GM12878 (cell line): ENCODE measurements around the gene EXOC4. TPM values are rescaled to one million over a fixed set of nuclear protein-coding genes. Genes with fewer than 3 reads are reported as not detected.

Source experiments
- ATAC-seq: fragments of 200-7000 bp; cut with Tn5 transposase; 3 replicates; pipeline ENCODE4 v1.9.1; 2020; ENCODE audit warnings: mild to moderate bottlenecking, moderate library complexity
- BruUV-seq: library from RNA; stranded (reverse); fragments of 400-500 nt; replicated peaks from 2 replicates; lab custom pipeline; 2021; lab: Mats Ljungman, UMichigan
- CTCF ChIA-PET: fragments of 300-600 bp; sonication (Branson Sonifier 250); formaldehyde crosslinking; extraction: SDS; loops from one replicate; lab custom pipeline; 2021; ENCODE audit warnings: inconsistent platforms; lab: Yijun Ruan, JAX
- POLR2A ChIA-PET: fragments of 350-600 bp; formaldehyde crosslinking; extraction: SDS; loops from one replicate; lab custom pipeline; 2021; ENCODE audit warnings: inconsistent platforms; lab: Charles Lee
- RAD21 ChIA-PET: fragments of 300-600 bp; sonication (Branson Sonifier 250); formaldehyde crosslinking; loops from one replicate; lab custom pipeline; 2023; ENCODE audit warnings: antibody characterized with exemption; ENCODE audit not compliant: unreplicated experiment; lab: Charles Lee
- SMC1A ChIA-PET: fragments of 300-600 bp; sonication (Branson Sonifier 250); formaldehyde crosslinking; loops from one replicate; lab custom pipeline; 2023; ENCODE audit not compliant: unreplicated experiment, uncharacterized antibody; lab: Charles Lee
- DNase-seq: peaks from one replicate; pipeline ENCODE4 v3.0.0-alpha.2; 2011; ENCODE audit warnings: low read depth, low spot score
- FAIRE-seq: peaks from 3 replicates; lab custom pipeline; 2011; peaks lifted over from hg19 to GRCh38; lab: Jason Lieb, UNC
- H2AFZ ChIP-seq: 2 replicates; pipeline ENCODE4 v1.6.0; 2011; ENCODE audit warnings: low read depth, low read length, control low read depth; ENCODE audit not compliant: control insufficient read depth
- H3K27ac ChIP-seq: 2 replicates; pipeline ENCODE4 v1.5.1; 2011; ENCODE audit warnings: control low read depth; ENCODE audit not compliant: control insufficient read depth, insufficient read depth
- H3K27me3 ChIP-seq, 2 experiments: replicated peaks in 1 of 2; 2 replicates each; pipeline versions ENCODE4 v1.6.0 to v1.6.1; 2011; ENCODE audit warnings: low read length in 1 of 2; ENCODE audit not compliant: control insufficient read depth in 2 of 2, insufficient read depth in 2 of 2
- H3K36me3 ChIP-seq, 2 experiments: 2 replicates each; pipeline ENCODE4 v1.5.1; 2011; ENCODE audit warnings: low read length in 1 of 2; ENCODE audit not compliant: control insufficient read depth in 2 of 2, insufficient read depth in 2 of 2
- H3K4me1 ChIP-seq: 2 replicates; pipeline ENCODE4 v1.6.1; 2011; ENCODE audit warnings: mild to moderate bottlenecking, low read length, moderate library complexity, mixed read lengths; ENCODE audit not compliant: control insufficient read depth, insufficient read depth
- H3K4me2 ChIP-seq: 2 replicates; pipeline ENCODE4 v1.6.0; 2011; ENCODE audit warnings: control low read depth; ENCODE audit not compliant: control insufficient read depth, insufficient read depth
- H3K4me3 ChIP-seq: fragments of 200-600 bp; sonication (generic); 2 replicates; pipeline ENCODE4 v1.5.1; 2016
- H3K79me2 ChIP-seq: 2 replicates; pipeline ENCODE4 v1.6.0; 2011; ENCODE audit warnings: low read length; ENCODE audit not compliant: control insufficient read depth, insufficient read depth
- H3K9ac ChIP-seq: 2 replicates; pipeline ENCODE4 v1.8.0; 2011; ENCODE audit warnings: low read length, control low read depth, mixed read lengths; ENCODE audit not compliant: control insufficient read depth, insufficient read depth
- H3K9me3 ChIP-seq: replicated peaks from 3 replicates; pipeline ENCODE4 v1.5.1; 2011; ENCODE audit warnings: mild to moderate bottlenecking, low read length; ENCODE audit not compliant: control insufficient read depth, insufficient read depth
- H4K20me1 ChIP-seq: 2 replicates; pipeline ENCODE4 v1.6.0; 2011; ENCODE audit not compliant: control insufficient read depth, insufficient read depth
- BACH1 ChIP-seq: fragments of 450-650 bp; IDR thresholded peaks from 2 replicates; pipeline ENCODE4 v1.6.1; 2017; ENCODE audit warnings: mild to moderate bottlenecking, borderline replicate concordance
- BCL11A ChIP-seq: IDR thresholded peaks from 2 replicates; pipeline ENCODE4 v1.6.1; 2011; ENCODE audit warnings: low read depth, low read length
- CHD2 ChIP-seq: IDR thresholded peaks from 2 replicates; pipeline ENCODE4 v1.6.1; 2011; ENCODE audit warnings: low read depth, low read length, improper control_type of control experiment, borderline replicate concordance
- KLF5 ChIP-seq: fragments of 450-650 bp; IDR thresholded peaks from 2 replicates; pipeline ENCODE4 v1.6.1; 2014; ENCODE audit warnings: mild to moderate bottlenecking; ENCODE audit not compliant: partially characterized antibody
- MEF2A ChIP-seq: IDR thresholded peaks from 2 replicates; pipeline ENCODE4 v1.6.1; 2011; ENCODE audit warnings: low read depth, mild to moderate bottlenecking, low read length, moderate library complexity; ENCODE audit not compliant: insufficient read depth
- MXI1 ChIP-seq: fragments of 150-350 bp; IDR thresholded peaks from 2 replicates; pipeline ENCODE4 v1.6.1; 2011; ENCODE audit warnings: low read depth, mild to moderate bottlenecking, inconsistent platforms, low read length, improper control_type of control experiment
- NFIC ChIP-seq: IDR thresholded peaks from 2 replicates; pipeline ENCODE4 v1.6.1; 2012; ENCODE audit warnings: low read depth, mild to moderate bottlenecking, inconsistent platforms, low read length, moderate library complexity
- RCOR1 ChIP-seq: conservative IDR thresholded peaks from 2 replicates; pipeline ENCODE4 v1.6.1; 2012; ENCODE audit warnings: low read depth, low read length, improper control_type of control experiment
- STAT1 ChIP-seq: fragments of 450-650 bp; conservative IDR thresholded peaks from 2 replicates; pipeline ENCODE4 v1.6.1; 2014; ENCODE audit warnings: antibody characterized with exemption, mild to moderate bottlenecking
- ZZZ3 ChIP-seq: IDR thresholded peaks from 2 replicates; pipeline ENCODE4 v1.6.1; 2011; ENCODE audit warnings: low read depth; ENCODE audit not compliant: control insufficient read depth, insufficient read length
- WGBS: methylation state at CpG from one replicate; pipeline ENCODE4 v1.1.6; 2016; ENCODE audit warnings: low lambda C conversion rate; ENCODE audit not compliant: insufficient replicate concordance, insufficient coverage; ENCODE audit errors: missing lambda C conversion rate; 5-methylcytosine and 5-hydroxymethylcytosine counted together
- in situ Hi-C: fragments of 300-500 bp; cut with MboI; formaldehyde crosslinking; loops from 9 replicates; pipeline ENCODE4 v1.14.3; 2018; ENCODE audit warnings: mixed read lengths
- intact Hi-C: fragments of 100-400 bp; cut with micrococcal nuclease; formaldehyde crosslinking; loops from one replicate; pipeline ENCODE4 v1.14.2; 2022; ENCODE audit not compliant: unreplicated experiment
- polyA plus RNA-seq, 11 experiments: library from polyadenylated mRNA; depleted of rRNA in 4 of 11; unstranded in 6 of 11; stranded (reverse) in 5 of 11; fragments of >200 nt; fragmentation: Nextera tagmentation in 4 of 11; fragmentation: Illumina TruSeq in 1 of 11; extraction: Ambion mirVana in 4 of 11; extraction: Trizol in 1 of 11; gene quantifications; 1 replicate in 1 of 11; 2 replicates in 10 of 11; pipeline versions ENCODE4 v1.2.1 to v1.2.3, GENCODE V29; 2011 to 2016; ENCODE audit warnings: inconsistent platforms in 2 of 11, missing spikeins in 2 of 11, low read depth in 1 of 11
- total RNA-seq, 4 experiments: library from RNA; depleted of rRNA in 3 of 4; stranded (reverse); fragments of >200 nt in 3 of 4; fragmentation: Illumina TruSeq in 1 of 4; extraction: Trizol in 1 of 4; gene quantifications; 2 replicates each; pipeline versions ENCODE4 v1.2.1 to v1.2.3, GENCODE V29; 2013 to 2021
- TF ChIP-seq, protein P1 (sequence below): fragments of 450-650 bp; IDR thresholded peaks from 2 replicates; pipeline ENCODE4 v1.6.1; 2017; ENCODE audit warnings: antibody characterized with exemption, mild to moderate bottlenecking, moderate library complexity
- TF ChIP-seq, protein P2 (sequence below): fragments of 450-650 bp; formaldehyde crosslinking; IDR thresholded peaks from 2 replicates; pipeline ENCODE4 v1.5.0; 2022; ENCODE audit warnings: mild to moderate bottlenecking, missing genetic modification characterization
- TF ChIP-seq, protein P3 (sequence below): fragments of 450-650 bp; formaldehyde crosslinking; IDR thresholded peaks from 2 replicates; pipeline ENCODE4 v1.4.0; 2020; ENCODE audit warnings: mild to moderate bottlenecking, moderate library complexity

The EXOC4 gene
- total and polyA plus RNA-seq, 10 of the 15 experiments (the other 5 are each of a cell fraction or from before 2014, with no cell fraction given), result 13.2 to 44.5 (median 29.6) TPM

DNA sequence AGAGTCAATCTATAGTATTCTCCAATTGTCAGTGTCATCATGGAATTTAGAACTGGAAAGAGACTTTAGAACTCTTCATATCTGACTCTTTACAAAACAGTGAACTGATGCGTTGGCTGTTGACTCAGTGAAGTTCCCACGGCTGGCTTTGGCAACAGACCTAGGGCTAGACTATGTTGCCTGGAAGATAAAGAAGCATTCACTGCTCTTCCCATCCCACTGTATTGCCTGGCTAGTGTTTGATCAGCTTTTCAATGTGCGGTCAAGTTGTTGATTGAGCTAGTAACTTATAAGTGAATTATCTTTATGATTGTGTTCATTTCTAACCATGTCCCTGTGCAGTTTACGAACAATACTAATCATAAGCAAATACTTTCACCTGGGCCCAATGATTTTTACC, 508.6 kb downstream of the EXOC4 start:
- DNase-seq, result no peak
- POLR2A ChIA-PET, result no interaction called here
- WGBS, result 97% methylated on average over 4 of the region's 4 CpGs
- H3K4me1 ChIP-seq, result no peaks in the 10 kb centered on the region
- intact Hi-C loops, result no loop called here
- no peak overlapping the region for H2AFZ ChIP-seq
- H4K20me1 ChIP-seq, result no peaks in the 10 kb centered on the region
- no peaks in the 10 kb centered on the region for H3K36me3 ChIP-seq
- RAD21 ChIA-PET, result no interaction called here
- no peak for ATAC-seq
- no peak for FAIRE-seq
- SMC1A ChIA-PET, result interaction anchor here (1.1 to 1.3 kb wide), 2 partner anchors 20 to 40 kb away, joined by 3 read pairs; no protein-coding TSS in a partner anchor
- H3K27ac ChIP-seq, result no peak overlapping the region
- no peaks in the 10 kb centered on the region for H3K9me3 ChIP-seq
- no peak overlapping the region for H3K4me2 ChIP-seq
- H3K27me3 ChIP-seq, result no peaks in the 10 kb centered on the region
- no peaks in the 10 kb centered on the region for H3K79me2 ChIP-seq
- no peak overlapping the region for H3K9ac ChIP-seq
- no peak overlapping the region for H3K4me3 ChIP-seq
- CTCF ChIA-PET, result interaction anchor here (0.7 kb wide), 1 partner anchor 537 kb away, joined by 3 read pairs; no protein-coding TSS in a partner anchor
- in situ Hi-C loops, result no loop called here
- no TSS peak for BruUV-seq
- TF ChIP-seq NFIC (no peak), RCOR1 (no peak), KLF5 (no peak), STAT1 (no peak), CHD2 (no peak), BCL11A (no peak), MEF2A (no peak), MXI1 (no peak), BACH1 (no peak), ZZZ3 (no peak)
- TF ChIP-seq, protein P1, sequence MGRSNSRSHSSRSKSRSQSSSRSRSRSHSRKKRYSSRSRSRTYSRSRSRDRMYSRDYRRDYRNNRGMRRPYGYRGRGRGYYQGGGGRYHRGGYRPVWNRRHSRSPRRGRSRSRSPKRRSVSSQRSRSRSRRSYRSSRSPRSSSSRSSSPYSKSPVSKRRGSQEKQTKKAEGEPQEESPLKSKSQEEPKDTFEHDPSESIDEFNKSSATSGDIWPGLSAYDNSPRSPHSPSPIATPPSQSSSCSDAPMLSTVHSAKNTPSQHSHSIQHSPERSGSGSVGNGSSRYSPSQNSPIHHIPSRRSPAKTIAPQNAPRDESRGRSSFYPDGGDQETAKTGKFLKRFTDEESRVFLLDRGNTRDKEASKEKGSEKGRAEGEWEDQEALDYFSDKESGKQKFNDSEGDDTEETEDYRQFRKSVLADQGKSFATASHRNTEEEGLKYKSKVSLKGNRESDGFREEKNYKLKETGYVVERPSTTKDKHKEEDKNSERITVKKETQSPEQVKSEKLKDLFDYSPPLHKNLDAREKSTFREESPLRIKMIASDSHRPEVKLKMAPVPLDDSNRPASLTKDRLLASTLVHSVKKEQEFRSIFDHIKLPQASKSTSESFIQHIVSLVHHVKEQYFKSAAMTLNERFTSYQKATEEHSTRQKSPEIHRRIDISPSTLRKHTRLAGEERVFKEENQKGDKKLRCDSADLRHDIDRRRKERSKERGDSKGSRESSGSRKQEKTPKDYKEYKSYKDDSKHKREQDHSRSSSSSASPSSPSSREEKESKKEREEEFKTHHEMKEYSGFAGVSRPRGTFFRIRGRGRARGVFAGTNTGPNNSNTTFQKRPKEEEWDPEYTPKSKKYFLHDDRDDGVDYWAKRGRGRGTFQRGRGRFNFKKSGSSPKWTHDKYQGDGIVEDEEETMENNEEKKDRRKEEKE, result no peak
- TF ChIP-seq, protein P2, sequence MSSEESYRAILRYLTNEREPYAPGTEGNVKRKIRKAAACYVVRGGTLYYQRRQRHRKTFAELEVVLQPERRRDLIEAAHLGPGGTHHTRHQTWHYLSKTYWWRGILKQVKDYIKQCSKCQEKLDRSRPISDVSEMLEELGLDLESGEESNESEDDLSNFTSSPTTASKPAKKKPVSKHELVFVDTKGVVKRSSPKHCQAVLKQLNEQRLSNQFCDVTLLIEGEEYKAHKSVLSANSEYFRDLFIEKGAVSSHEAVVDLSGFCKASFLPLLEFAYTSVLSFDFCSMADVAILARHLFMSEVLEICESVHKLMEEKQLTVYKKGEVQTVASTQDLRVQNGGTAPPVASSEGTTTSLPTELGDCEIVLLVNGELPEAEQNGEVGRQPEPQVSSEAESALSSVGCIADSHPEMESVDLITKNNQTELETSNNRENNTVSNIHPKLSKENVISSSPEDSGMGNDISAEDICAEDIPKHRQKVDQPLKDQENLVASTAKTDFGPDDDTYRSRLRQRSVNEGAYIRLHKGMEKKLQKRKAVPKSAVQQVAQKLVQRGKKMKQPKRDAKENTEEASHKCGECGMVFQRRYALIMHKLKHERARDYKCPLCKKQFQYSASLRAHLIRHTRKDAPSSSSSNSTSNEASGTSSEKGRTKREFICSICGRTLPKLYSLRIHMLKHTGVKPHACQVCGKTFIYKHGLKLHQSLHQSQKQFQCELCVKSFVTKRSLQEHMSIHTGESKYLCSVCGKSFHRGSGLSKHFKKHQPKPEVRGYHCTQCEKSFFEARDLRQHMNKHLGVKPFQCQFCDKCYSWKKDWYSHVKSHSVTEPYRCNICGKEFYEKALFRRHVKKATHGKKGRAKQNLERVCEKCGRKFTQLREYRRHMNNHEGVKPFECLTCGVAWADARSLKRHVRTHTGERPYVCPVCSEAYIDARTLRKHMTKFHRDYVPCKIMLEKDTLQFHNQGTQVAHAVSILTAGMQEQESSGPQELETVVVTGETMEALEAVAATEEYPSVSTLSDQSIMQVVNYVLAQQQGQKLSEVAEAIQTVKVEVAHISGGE (CRISPR knock-in tag), result no peak
- TF ChIP-seq, protein P3, sequence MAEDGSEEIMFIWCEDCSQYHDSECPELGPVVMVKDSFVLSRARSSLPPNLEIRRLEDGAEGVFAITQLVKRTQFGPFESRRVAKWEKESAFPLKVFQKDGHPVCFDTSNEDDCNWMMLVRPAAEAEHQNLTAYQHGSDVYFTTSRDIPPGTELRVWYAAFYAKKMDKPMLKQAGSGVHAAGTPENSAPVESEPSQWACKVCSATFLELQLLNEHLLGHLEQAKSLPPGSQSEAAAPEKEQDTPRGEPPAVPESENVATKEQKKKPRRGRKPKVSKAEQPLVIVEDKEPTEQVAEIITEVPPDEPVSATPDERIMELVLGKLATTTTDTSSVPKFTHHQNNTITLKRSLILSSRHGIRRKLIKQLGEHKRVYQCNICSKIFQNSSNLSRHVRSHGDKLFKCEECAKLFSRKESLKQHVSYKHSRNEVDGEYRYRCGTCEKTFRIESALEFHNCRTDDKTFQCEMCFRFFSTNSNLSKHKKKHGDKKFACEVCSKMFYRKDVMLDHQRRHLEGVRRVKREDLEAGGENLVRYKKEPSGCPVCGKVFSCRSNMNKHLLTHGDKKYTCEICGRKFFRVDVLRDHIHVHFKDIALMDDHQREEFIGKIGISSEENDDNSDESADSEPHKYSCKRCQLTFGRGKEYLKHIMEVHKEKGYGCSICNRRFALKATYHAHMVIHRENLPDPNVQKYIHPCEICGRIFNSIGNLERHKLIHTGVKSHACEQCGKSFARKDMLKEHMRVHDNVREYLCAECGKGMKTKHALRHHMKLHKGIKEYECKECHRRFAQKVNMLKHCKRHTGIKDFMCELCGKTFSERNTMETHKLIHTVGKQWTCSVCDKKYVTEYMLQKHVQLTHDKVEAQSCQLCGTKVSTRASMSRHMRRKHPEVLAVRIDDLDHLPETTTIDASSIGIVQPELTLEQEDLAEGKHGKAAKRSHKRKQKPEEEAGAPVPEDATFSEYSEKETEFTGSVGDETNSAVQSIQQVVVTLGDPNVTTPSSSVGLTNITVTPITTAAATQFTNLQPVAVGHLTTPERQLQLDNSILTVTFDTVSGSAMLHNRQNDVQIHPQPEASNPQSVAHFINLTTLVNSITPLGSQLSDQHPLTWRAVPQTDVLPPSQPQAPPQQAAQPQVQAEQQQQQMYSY (CRISPR knock-in tag), result no peak
